NOMO-1 treated with DMSO at 0.1 percent for 48 hours (cell line): ENCODE data around the gene RYK.

Source experiments
- DNase-seq: peaks from one replicate; lab custom pipeline; 2025; ENCODE audit not compliant: unreplicated experiment; lab: John Stamatoyannopoulos, UW

The RYK gene

GRCh38 chr3:134153761-134154160 is 96.9 kb downstream of the RYK start:
- DNase-seq: no peak

- DNase-seq: no peak
Observed at GRCh38 chr3:134150476-134150875, 100.2 kb downstream of the RYK start.

GRCh38 chr3:134149286-134149685 is 101.4 kb downstream of the RYK start:
- DNase-seq: no peak

- no peak for DNase-seq
Observed at GRCh38 chr3:134148534-134148933, 102.1 kb downstream of the RYK start.

- DNase-seq: no peak
Observed at GRCh38 chr3:134147411-134147810, 103.2 kb downstream of the RYK start.

GRCh38 chr3:134146666-134147065 is 104.0 kb downstream of the RYK start:
- no peak for DNase-seq

- DNase-seq: no peak
Observed at GRCh38 chr3:134145183-134145582, 105.5 kb downstream of the RYK start.

- DNase-seq: no peak
Observed at GRCh38 chr3:134144694-134145093, 106.0 kb downstream of the RYK start.

GRCh38 chr3:134143828-134144401 is 106.7 kb downstream of the RYK start:
- DNase-seq: no peak

- peak; percentile 87 for DNase-seq
Observed at GRCh38 chr3:134136604-134137003, 114.1 kb downstream of the RYK start.

- no peak for DNase-seq
Observed at GRCh38 chr3:134134698-134135415, 115.8 kb downstream of the RYK start.

GRCh38 chr3:134134240-134134639 is 116.4 kb downstream of the RYK start:
- DNase-seq: no peak

- DNase-seq: no peak
Observed at GRCh38 chr3:134132961-134133360, 117.7 kb downstream of the RYK start.

- DNase-seq: no peak
Observed at GRCh38 chr3:134126153-134126552, 124.5 kb downstream of the RYK start.

- no peak for DNase-seq
Observed at GRCh38 chr3:134114726-134115125, 135.9 kb downstream of the RYK start.

GRCh38 chr3:134111616-134112015 is 139.0 kb downstream of the RYK start:
- DNase-seq: no peak

GRCh38 chr3:134110963-134111362 is 139.7 kb downstream of the RYK start:
- DNase-seq: no peak
